Choroid plexus epithelial cell (primary cell): ENCODE data around the gene BTK.

ENCODE experiments used
- DNase-seq: peaks from one replicate; pipeline ENCODE4 v3.0.0-alpha.2; 2010; ENCODE audit warnings: low read depth
- H3K4me3 ChIP-seq: 2 replicates; pipeline ENCODE4 v1.5.1; 2011; ENCODE audit warnings: low read depth, mild to moderate bottlenecking, control low read depth, low read length, moderate library complexity
- TF ChIP-seq, protein P1 (sequence below): conservative IDR thresholded peaks from 2 replicates; pipeline ENCODE4 v1.5.1; 2011; ENCODE audit warnings: low read depth, mild to moderate bottlenecking, control low read depth, inconsistent platforms, low read length, moderate library complexity

BTK gene

GRCh38 chrX:101385795-101386541 is at the start of gene BTK:
TSS of gene BTK (minus strand) at chrX:101386191. CDS start at chrX:101375284, 10,907 bp downstream.
- no peak for DNase-seq
- TF ChIP-seq, protein P1, sequence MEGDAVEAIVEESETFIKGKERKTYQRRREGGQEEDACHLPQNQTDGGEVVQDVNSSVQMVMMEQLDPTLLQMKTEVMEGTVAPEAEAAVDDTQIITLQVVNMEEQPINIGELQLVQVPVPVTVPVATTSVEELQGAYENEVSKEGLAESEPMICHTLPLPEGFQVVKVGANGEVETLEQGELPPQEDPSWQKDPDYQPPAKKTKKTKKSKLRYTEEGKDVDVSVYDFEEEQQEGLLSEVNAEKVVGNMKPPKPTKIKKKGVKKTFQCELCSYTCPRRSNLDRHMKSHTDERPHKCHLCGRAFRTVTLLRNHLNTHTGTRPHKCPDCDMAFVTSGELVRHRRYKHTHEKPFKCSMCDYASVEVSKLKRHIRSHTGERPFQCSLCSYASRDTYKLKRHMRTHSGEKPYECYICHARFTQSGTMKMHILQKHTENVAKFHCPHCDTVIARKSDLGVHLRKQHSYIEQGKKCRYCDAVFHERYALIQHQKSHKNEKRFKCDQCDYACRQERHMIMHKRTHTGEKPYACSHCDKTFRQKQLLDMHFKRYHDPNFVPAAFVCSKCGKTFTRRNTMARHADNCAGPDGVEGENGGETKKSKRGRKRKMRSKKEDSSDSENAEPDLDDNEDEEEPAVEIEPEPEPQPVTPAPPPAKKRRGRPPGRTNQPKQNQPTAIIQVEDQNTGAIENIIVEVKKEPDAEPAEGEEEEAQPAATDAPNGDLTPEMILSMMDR: no peak
- no peak within 1 kb of the TSS for H3K4me3 ChIP-seq

DNA sequence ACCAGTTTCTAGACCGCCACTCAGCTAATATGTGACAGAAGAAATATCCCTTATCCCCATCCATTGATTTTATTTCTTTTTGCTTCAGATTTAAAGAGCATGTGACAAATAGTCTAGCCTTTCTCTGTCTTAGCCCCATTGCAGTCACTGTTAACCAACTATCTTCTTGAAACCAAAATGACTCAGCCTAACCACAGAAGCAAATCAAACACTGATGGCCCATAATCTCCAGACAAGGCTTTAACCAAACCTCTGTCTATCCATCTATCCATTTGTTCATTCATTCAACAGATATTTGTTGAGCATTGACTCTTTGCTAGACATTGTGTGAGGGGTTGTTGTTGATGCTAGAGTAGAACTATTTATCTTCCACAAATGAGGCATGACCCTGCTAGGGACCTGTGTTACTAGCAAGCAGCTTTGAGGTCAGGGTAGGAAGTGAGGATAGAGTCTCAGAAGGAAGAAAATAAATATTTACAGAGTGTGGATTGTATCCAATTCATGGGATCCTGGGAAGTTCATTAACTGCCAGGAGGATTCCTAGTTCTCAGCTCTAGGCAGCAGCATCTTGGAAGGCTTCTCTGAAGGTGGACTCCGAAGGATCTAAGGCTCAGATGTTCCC is 44.6 kb upstream of the BTK start:
- no peak for DNase-seq
- TF ChIP-seq, protein P1: no peak

DNA sequence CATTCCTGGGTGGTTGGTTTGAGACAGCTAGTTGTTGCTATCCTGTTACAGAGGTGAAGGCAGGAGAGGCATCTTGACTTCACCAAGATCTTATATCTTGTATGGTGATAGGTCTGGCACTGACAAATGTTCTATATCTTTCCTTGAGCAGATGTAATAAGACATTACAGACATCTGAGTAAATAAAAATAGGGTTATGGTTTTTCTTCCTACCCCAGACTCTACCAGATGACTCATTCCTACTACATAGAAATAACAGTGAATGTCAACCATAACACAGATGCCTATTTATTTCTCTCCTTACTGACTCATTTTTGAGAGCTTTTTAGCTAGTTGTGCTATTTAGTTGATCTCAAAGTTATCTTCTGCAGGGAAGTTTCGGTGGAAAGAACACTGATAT is 43.9 kb upstream of the BTK start:
- TF ChIP-seq, protein P1: no peak
- DNase-seq: peak; percentile 58
- H3K4me3 ChIP-seq: no peak overlapping the region

More for the DNA sequence above, 44.6 kb upstream of the BTK start:
- no peak overlapping the region for H3K4me3 ChIP-seq

- H3K4me3 ChIP-seq: no peak overlapping the region
- TF ChIP-seq, protein P1: no peak
- no peak for DNase-seq
Measured at GRCh38 chrX:101427954-101428353, 42.0 kb upstream of the BTK start.

DNA sequence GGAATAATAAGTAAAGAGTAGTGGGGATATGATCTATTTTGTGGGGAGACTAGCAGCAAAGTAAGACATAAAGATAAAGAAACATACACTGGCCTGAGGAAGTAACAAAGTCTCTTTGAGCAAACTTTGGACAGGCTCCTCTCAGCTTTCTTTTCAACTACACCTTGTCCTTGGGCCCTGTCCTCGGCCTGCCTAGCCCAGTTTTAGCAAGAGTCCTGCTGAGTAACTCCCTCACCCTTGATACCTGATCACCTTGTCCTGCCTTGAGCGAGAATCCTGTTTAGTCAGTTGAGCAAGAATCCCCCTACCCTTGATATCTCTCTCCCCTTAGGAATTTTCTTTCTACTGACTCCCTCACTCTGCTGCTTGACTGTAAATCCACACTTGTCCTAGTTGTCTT is 33.5 kb upstream of the BTK start:
- H3K4me3 ChIP-seq: no peak overlapping the region
- no peak for DNase-seq
- TF ChIP-seq, protein P1: no peak

DNA sequence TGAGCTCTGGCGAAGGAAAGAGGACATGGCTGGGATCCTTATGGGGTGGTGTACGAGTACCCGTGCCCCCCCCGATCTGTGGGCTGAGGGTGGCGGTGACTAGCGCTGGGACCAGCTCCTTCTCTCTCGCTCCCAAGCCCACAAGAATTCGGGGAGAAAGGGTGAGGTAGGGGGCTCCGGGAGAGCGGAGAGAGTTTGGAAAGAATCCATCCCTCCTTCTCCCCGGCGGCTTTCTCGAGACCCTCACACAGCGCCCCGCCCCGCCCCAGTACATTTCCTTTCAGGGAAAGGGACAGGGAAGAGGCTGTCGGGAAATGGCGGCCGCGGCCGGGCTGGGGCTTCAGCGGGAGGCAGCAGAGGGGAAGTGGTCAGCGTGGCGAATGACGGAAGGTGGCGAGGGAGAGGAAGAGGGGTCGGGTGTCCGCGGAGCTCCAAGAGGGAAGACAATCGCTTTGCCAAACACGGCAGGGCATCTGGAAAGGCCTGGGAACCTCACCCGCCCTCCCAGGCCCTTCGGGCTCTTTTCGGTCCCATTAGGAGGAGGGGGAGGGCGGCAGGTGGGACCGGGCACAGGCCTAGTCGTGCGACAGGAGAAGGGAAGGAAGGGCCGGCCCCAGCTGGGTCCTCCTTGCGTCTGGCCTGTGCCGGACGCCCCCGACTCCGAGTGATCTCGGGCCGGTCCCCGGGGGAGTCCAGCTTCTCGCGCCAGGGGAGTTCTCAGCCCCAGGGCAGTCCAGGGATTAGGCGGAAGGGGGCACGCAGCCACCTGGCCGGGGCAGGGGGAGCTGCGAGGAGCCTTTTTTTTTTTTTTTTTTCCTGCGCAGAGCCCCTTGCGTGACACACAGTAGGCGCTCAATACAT is 32.2 kb upstream of the BTK start:
- no peak for DNase-seq
- TF ChIP-seq, protein P1: no peak
- H3K4me3 ChIP-seq: peak overlapping the region; percentile 64
